B cell (primary cell): ENCODE results near the gene DNM2.

Experiments
- CTCF ChIP-seq: fragments of 200-600 bp; IDR thresholded peaks from one replicate; pipeline ENCODE4 v1.8.0; 2022; ENCODE audit warnings: antibody characterized with exemption, mild to moderate bottlenecking
- EZH2 ChIP-seq: IDR thresholded peaks from 2 replicates; pipeline ENCODE4 v1.6.1; 2012; ENCODE audit warnings: borderline replicate concordance, low read depth, mild to moderate bottlenecking, moderate library complexity, low read length; ENCODE audit not compliant: insufficient read depth, poor library complexity, severe bottlenecking

GRCh38 chr19:10744801-10745293, 27.0 kb downstream of the DNM2 start:
- TF ChIP-seq CTCF = no peak
- no peak for TF ChIP-seq EZH2
